Measurements from ENCODE around the gene USP48. TPM values are rescaled to one million over a fixed set of nuclear protein-coding genes. Genes with fewer than 3 reads are reported as not detected.

The USP48 gene
- total RNA-seq, 1 experiment from 2014 or later = 84.8 TPM

DNA sequence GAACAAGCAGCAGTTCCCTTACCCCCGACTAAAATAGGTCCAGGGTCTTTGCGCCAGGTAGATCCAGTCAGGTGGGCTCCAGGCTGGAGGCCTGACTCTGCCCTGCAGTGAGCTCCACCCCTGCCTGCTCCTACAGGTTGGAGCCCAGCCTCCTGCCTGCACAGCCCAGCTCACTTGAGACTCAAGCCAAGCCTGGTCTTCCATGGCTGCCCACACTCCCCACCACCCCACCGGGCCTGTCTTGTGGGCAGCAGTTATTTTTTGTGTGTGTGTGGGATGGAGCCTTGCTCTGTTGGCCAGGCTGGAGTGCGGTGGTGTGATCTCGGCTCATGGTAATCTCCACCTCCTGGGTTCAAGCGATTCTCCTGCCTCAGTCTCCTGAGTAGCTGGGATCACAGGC, 142.3 kb downstream of the USP48 start:
- Histone ChIP-seq H3K9ac (ENCODE audit: extremely low read depth, insufficient read length, low read length) (no peak overlapping the region), H4K8ac (replicated peaks; ENCODE audit: insufficient read length, low read depth, low read length) (no peak overlapping the region), H3K23me2 (ENCODE audit: insufficient read length, low read depth, low read length, poor library complexity, severe bottlenecking) (no peaks in the 10 kb centered on the region), H2BK12ac (ENCODE audit: insufficient read length, low read depth, low read length) (no peak overlapping the region), H3K27ac (ENCODE audit: insufficient read length, low read depth, low read length) (no peak overlapping the region), H3T11ph (ENCODE audit: low read length) (no peak overlapping the region), H2BK15ac (ENCODE audit: low read depth, low read length) (no peak overlapping the region), H3K79me2 (ENCODE audit: insufficient read depth, low read length) (no peaks in the 10 kb centered on the region), H2AK5ac (ENCODE audit: insufficient read length, low read length) (no peak overlapping the region), H3K14ac (ENCODE audit: insufficient read depth, low read length) (no peak overlapping the region), H3K18ac (ENCODE audit: insufficient read length, low read depth, low read length) (no peak overlapping the region), H3K4ac (ENCODE audit: low read depth, low read length) (no peak overlapping the region), H4K5ac (ENCODE audit: insufficient read length, low read depth, low read length) (no peak overlapping the region), H3K4me1 (ENCODE audit: insufficient read depth, low read length) (no peaks in the 10 kb centered on the region), H3K27me3 (ENCODE audit: insufficient read depth, low read length) (no peaks in the 10 kb centered on the region), H3K9me3 (ENCODE audit: control insufficient read depth, low read depth, low read length) (no peaks in the 10 kb centered on the region), H3K23ac (ENCODE audit: insufficient read length, low read depth, low read length) (no peak overlapping the region), H2BK120ac (ENCODE audit: low read depth, low read length, poor library complexity, severe bottlenecking) (no peak overlapping the region), H4K20me1 (ENCODE audit: control insufficient read depth, insufficient read depth, insufficient read length) (no peaks in the 10 kb centered on the region), H3K56ac (ENCODE audit: insufficient read length, low read depth, low read length) (no peak overlapping the region), H3K79me1 (ENCODE audit: insufficient read depth, low read depth, low read length, poor library complexity, severe bottlenecking) (no peaks in the 10 kb centered on the region), H2BK20ac (ENCODE audit: low read depth, low read length, poor library complexity, severe bottlenecking) (no peak overlapping the region), H4K91ac (ENCODE audit: insufficient read length, low read depth, low read length) (no peak overlapping the region), H3K4me2 (ENCODE audit: insufficient read depth, insufficient read length, low read length) (no peak overlapping the region), H2BK5ac (ENCODE audit: insufficient read length, low read length) (no peak overlapping the region), H2AFZ (ENCODE audit: low read length) (no peak overlapping the region)
- TF ChIP-seq CTCF (conservative IDR thresholded peaks at IDR 0.05) = no peak
- no peaks in the 10 kb centered on the region; the same call in 1 of the 2 replicates for H3K27me3 Mint-ChIP-seq (ENCODE audit: low read depth)
- H3K36me3 Mint-ChIP-seq (ENCODE audit: insufficient read depth in 1 of 3, low read depth in 3 of 3) = no peaks in the 10 kb centered on the region
- no CpG with 5 or more reads among the region's 6 CpGs for WGBS (ENCODE audit: extremely low coverage, insufficient read length, low lambda C conversion rate)
- peak overlapping the region in 1 of 3 experiments; percentile 54; a peak in 1 of 7 replicates for H3K27ac Mint-ChIP-seq
- peaks cover 19 to 27% of the 10 kb centered on the region in 2 experiments for H3K4me1 Mint-ChIP-seq
- DNase-seq = no peak
- H3K4me3 Mint-ChIP-seq = no peak overlapping the region
- H3K9me3 Mint-ChIP-seq = no peaks in the 10 kb centered on the region
